ENCODE results near the gene SPATA19. TPM values are rescaled to one million over a fixed set of nuclear protein-coding genes. Genes with fewer than 3 reads are reported as not detected.

The SPATA19 gene
- total RNA-seq, 2 donors from 2014 or later, result not detected

DNA sequence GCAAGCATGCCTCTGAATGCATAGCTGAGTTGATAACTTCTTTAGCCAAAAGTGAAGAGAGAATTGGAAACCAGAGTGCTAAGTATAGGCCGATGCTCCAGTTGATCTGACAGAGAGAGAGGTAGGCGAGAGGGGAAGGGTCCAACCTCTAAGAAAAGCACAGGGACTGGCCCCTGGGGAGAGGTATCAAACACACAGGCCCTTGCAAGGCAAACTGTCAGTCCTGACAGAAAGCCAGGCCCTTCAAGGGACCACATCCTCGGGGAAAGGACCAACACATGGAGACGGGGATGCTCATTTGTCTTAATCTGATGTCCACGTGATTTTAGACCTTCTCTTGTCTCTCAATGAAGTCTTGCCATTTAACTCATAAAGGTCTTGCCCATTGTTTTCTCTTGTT lies 43.9 kb upstream of the SPATA19 start:
- H3K36me3 Mint-ChIP-seq (ENCODE audit: low read depth), result no peaks in the 10 kb centered on the region
- H3K9ac ChIP-seq (ENCODE audit: extremely low read depth, low read length, poor library complexity, severe bottlenecking), result no peak overlapping the region
- TF ChIP-seq CTCF (conservative IDR thresholded peaks at IDR 0.05), result no peak
- WGBS, 2 experiments (ENCODE audit: insufficient coverage in 1 of 2, insufficient read length in 1 of 2), result 86 to 90% methylated on average over 5 of the region's 5 CpGs
- DNase-seq, result peak; percentile 20
- H3K27me3 Mint-ChIP-seq (ENCODE audit: insufficient read depth), result peaks cover 15% of the 10 kb centered on the region
- no peak overlapping the region for H3K27ac ChIP-seq (ENCODE audit: low read depth, low read length)
- H3K9me3 ChIP-seq (ENCODE audit: control insufficient read depth, low read length), result no peaks in the 10 kb centered on the region
- H3K9me3 Mint-ChIP-seq, result peaks cover 6% of the 10 kb centered on the region
- H3K36me3 ChIP-seq (ENCODE audit: control insufficient read depth, insufficient read depth, low read length), result no peaks in the 10 kb centered on the region
- H3K4me3 ChIP-seq (ENCODE audit: low read length), result no peak overlapping the region
- H3K4me3 Mint-ChIP-seq, result no peak overlapping the region
- H3K4me1 Mint-ChIP-seq, result no peaks in the 10 kb centered on the region
- no peaks in the 10 kb centered on the region for H3K4me1 ChIP-seq (ENCODE audit: control insufficient read depth, insufficient read depth, low read length)
- H3K27ac Mint-ChIP-seq, result no peak overlapping the region
- H3K27me3 ChIP-seq (ENCODE audit: control insufficient read depth, insufficient read depth, low read length, poor library complexity, severe bottlenecking), result no peaks in the 10 kb centered on the region

GRCh38 chr11:133887692-133888332 lies 42.5 kb upstream of the SPATA19 start:
- Mint-ChIP-seq H3K4me3 (no peak overlapping the region), H3K4me1 (no peaks in the 10 kb centered on the region), H3K27me3 (ENCODE audit: insufficient read depth) (peaks cover 15% of the 10 kb centered on the region), H3K9me3 (peaks cover 15% of the 10 kb centered on the region), H3K27ac (no peak overlapping the region), H3K36me3 (ENCODE audit: low read depth) (no peaks in the 10 kb centered on the region)
- TF ChIP-seq CTCF (conservative IDR thresholded peaks at IDR 0.05), result no peak
- no peaks in the 10 kb centered on the region for H3K4me1 ChIP-seq (ENCODE audit: control insufficient read depth, insufficient read depth, low read length)
- H3K4me3 ChIP-seq (ENCODE audit: low read length), result no peak overlapping the region
- H3K36me3 ChIP-seq (ENCODE audit: control insufficient read depth, insufficient read depth, low read length), result no peaks in the 10 kb centered on the region
- no peaks in the 10 kb centered on the region for H3K27me3 ChIP-seq (ENCODE audit: control insufficient read depth, insufficient read depth, low read length, poor library complexity, severe bottlenecking)
- no peaks in the 10 kb centered on the region for H3K9me3 ChIP-seq (ENCODE audit: control insufficient read depth, low read length)
- no peak overlapping the region for H3K27ac ChIP-seq (ENCODE audit: low read depth, low read length)
- DNase-seq, result peak; percentile 23
- no peak overlapping the region for H3K9ac ChIP-seq (ENCODE audit: extremely low read depth, low read length, poor library complexity, severe bottlenecking)
- WGBS, 2 experiments (ENCODE audit: insufficient coverage in 1 of 2, insufficient read length in 1 of 2), result 93 to 100% methylated on average over 3 to 5 of the region's 5 CpGs

DNA sequence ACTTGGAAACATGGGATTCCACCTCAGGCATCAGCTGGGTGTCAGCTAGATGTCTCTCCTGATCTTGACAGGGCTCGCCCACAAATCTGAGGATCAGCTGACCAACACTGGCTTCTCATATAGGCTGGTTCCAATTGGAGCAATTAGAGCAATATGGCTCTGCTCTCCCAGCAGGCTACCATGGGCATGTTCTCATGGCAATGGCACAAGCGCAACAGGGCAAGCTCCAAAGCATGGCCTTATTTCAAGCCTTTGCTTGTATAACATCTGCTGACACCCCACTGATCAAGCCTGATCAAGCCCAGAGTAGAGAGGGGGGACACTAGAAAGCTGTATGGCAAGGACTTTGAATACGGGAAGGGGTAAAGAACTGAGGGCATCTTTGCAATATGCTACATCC lies 40.7 kb upstream of the SPATA19 start:
- Histone ChIP-seq H3K27ac (ENCODE audit: low read depth, low read length) (no peak overlapping the region), H3K9ac (ENCODE audit: extremely low read depth, low read length, poor library complexity, severe bottlenecking) (no peak overlapping the region), H3K4me3 (ENCODE audit: low read length) (no peak overlapping the region), H3K9me3 (ENCODE audit: control insufficient read depth, low read length) (no peaks in the 10 kb centered on the region), H3K36me3 (ENCODE audit: control insufficient read depth, insufficient read depth, low read length) (no peaks in the 10 kb centered on the region), H3K27me3 (ENCODE audit: control insufficient read depth, insufficient read depth, low read length, poor library complexity, severe bottlenecking) (no peaks in the 10 kb centered on the region), H3K4me1 (ENCODE audit: control insufficient read depth, insufficient read depth, low read length) (no peaks in the 10 kb centered on the region)
- Mint-ChIP-seq H3K36me3 (ENCODE audit: low read depth) (no peaks in the 10 kb centered on the region), H3K4me3 (no peak overlapping the region), H3K4me1 (no peaks in the 10 kb centered on the region), H3K27me3 (ENCODE audit: insufficient read depth) (peaks cover 19% of the 10 kb centered on the region), H3K27ac (no peak overlapping the region), H3K9me3 (peaks cover 22% of the 10 kb centered on the region)
- WGBS, 2 experiments (ENCODE audit: insufficient coverage in 1 of 2, insufficient read length in 1 of 2), result 93 to 95% methylated on average over 3 of the region's 3 CpGs
- no peak for DNase-seq
- TF ChIP-seq CTCF (conservative IDR thresholded peaks at IDR 0.05), result no peak
